GM23338 (cell line): ENCODE measurements around the gene KCTD15. TPM values are rescaled to one million over a fixed set of nuclear protein-coding genes. Genes with fewer than 3 reads are reported as not detected.

Experiments
- ATAC-seq: fragments of 200-7000 bp; cut with Tn5 transposase; 3 replicates; pipeline ENCODE4 v1.9.1; 2020
- DNase-seq: peaks from one replicate; pipeline ENCODE4 v3.0.0-alpha.2; 2015; ENCODE audit warnings: low spot score
- H2AFZ ChIP-seq: fragments of 200-600 bp; sonication (generic); 2 replicates; pipeline ENCODE4 v1.8.0; 2016; ENCODE audit warnings: antibody characterized with exemption, mild to moderate bottlenecking, moderate library complexity
- H3F3A ChIP-seq: fragments of 200-600 bp; sonication (generic); replicated peaks from 2 replicates; pipeline ENCODE4 v1.8.0; 2017; ENCODE audit warnings: antibody characterized with exemption, mixed run types, low read depth
- H3K27ac ChIP-seq: fragments of 200-600 bp; sonication (generic); 2 replicates; pipeline ENCODE4 v1.6.1; 2016; ENCODE audit warnings: low read depth
- H3K27me3 ChIP-seq: fragments of 200-600 bp; sonication (generic); 2 replicates; pipeline ENCODE4 v1.8.0; 2016; ENCODE audit warnings: mild to moderate bottlenecking, mixed run types, moderate library complexity; ENCODE audit not compliant: insufficient read depth
- H3K36me3 ChIP-seq: fragments of 200-600 bp; sonication (generic); 2 replicates; pipeline ENCODE4 v1.8.0; 2016; ENCODE audit warnings: mild to moderate bottlenecking; ENCODE audit not compliant: insufficient read depth
- H3K4me1 ChIP-seq: fragments of 200-600 bp; sonication (generic); 2 replicates; pipeline ENCODE4 v1.8.0; 2016; ENCODE audit warnings: mild to moderate bottlenecking, moderate library complexity; ENCODE audit not compliant: insufficient read depth
- H3K4me2 ChIP-seq: fragments of 200-600 bp; sonication (generic); 2 replicates; pipeline ENCODE4 v1.7.1; 2017; ENCODE audit warnings: mixed run types
- H3K4me3 ChIP-seq: fragments of 200-600 bp; sonication (generic); 2 replicates; pipeline ENCODE4 v1.6.1; 2016; ENCODE audit warnings: mixed run types
- H3K79me2 ChIP-seq: fragments of 200-600 bp; sonication (generic); replicated peaks from 2 replicates; pipeline ENCODE4 v1.8.0; 2017; ENCODE audit warnings: mild to moderate bottlenecking; ENCODE audit not compliant: insufficient read depth
- H3K9me2 ChIP-seq: fragments of 200-600 bp; sonication (generic); 2 replicates; pipeline ENCODE4 v1.8.0; 2017; ENCODE audit not compliant: insufficient read depth
- H4K20me1 ChIP-seq: fragments of 200-600 bp; sonication (generic); replicated peaks from 2 replicates; pipeline ENCODE4 v1.8.0; 2017; ENCODE audit warnings: mild to moderate bottlenecking; ENCODE audit not compliant: insufficient read depth
- H3K27ac Mint-ChIP-seq: 2 replicates; pipeline ENCODE4 v1.8.0; 2020; ENCODE audit warnings: inconsistent platforms, mild to moderate bottlenecking, moderate library complexity, mixed read lengths
- H3K27me3 Mint-ChIP-seq: 3 replicates; pipeline ENCODE4 v1.8.0; 2022; ENCODE audit warnings: low read depth, mild to moderate bottlenecking, moderate library complexity, mixed read lengths, inconsistent platforms; ENCODE audit not compliant: insufficient read depth, poor library complexity
- H3K36me3 Mint-ChIP-seq: 3 replicates; pipeline ENCODE4 v1.8.0; 2021; ENCODE audit warnings: low read depth, mild to moderate bottlenecking, inconsistent platforms, moderate library complexity, mixed read lengths
- H3K4me1 Mint-ChIP-seq: 3 replicates; pipeline ENCODE4 v1.8.0; 2020; ENCODE audit warnings: mild to moderate bottlenecking, inconsistent platforms, mixed read lengths
- H3K4me3 Mint-ChIP-seq: 3 replicates; pipeline ENCODE4 v1.8.0; 2021; ENCODE audit warnings: moderate library complexity, mild to moderate bottlenecking, inconsistent platforms, mixed read lengths
- H3K9me3 Mint-ChIP-seq: 3 replicates; pipeline ENCODE4 v1.8.0; 2020; ENCODE audit warnings: moderate library complexity, mild to moderate bottlenecking, inconsistent platforms, mixed read lengths
- CREB1 ChIP-seq: fragments of 250-450 bp; sonication (Bioruptor Pico); IDR thresholded peaks from 2 replicates; pipeline ENCODE4 v1.5.0; 2020; ENCODE audit warnings: low read depth, mild to moderate bottlenecking, moderate library complexity
- ETS1 ChIP-seq: IDR thresholded peaks from 2 replicates; pipeline ENCODE4 v1.6.1; 2016; ENCODE audit warnings: antibody characterized with exemption
- EZH2 ChIP-seq: fragments of 200-600 bp; sonication (generic); IDR thresholded peaks from one replicate; pipeline ENCODE4 v1.8.0; 2017; ENCODE audit warnings: antibody characterized with exemption, mild to moderate bottlenecking, low read depth; ENCODE audit not compliant: unreplicated experiment
- EZH2phosphoT487 ChIP-seq: fragments of 200-600 bp; sonication (generic); IDR thresholded peaks from one replicate; pipeline ENCODE4 v1.8.1; 2018; ENCODE audit warnings: antibody characterized with exemption; ENCODE audit not compliant: unreplicated experiment
- JUNB ChIP-seq: IDR thresholded peaks from one replicate; pipeline ENCODE4 v1.6.1; 2016; ENCODE audit warnings: antibody characterized with exemption; ENCODE audit not compliant: unreplicated experiment
- NANOG ChIP-seq: IDR thresholded peaks from 2 replicates; pipeline ENCODE4 v1.6.1; 2016; ENCODE audit warnings: antibody characterized with exemption, borderline replicate concordance
- POLR2AphosphoS5 ChIP-seq: IDR thresholded peaks from 2 replicates; pipeline ENCODE4 v1.6.1; 2016; ENCODE audit warnings: antibody characterized with exemption, low read depth
- REST ChIP-seq: IDR thresholded peaks from one replicate; pipeline ENCODE4 v1.6.1; 2018; ENCODE audit warnings: antibody characterized with exemption; ENCODE audit not compliant: unreplicated experiment
- STAT1 ChIP-seq: IDR thresholded peaks from one replicate; pipeline ENCODE4 v1.6.1; 2016; ENCODE audit warnings: antibody characterized with exemption; ENCODE audit not compliant: unreplicated experiment
- ZNF114 ChIP-seq: fragments of 250-450 bp; sonication (Bioruptor Pico); IDR thresholded peaks from 2 replicates; pipeline ENCODE4 v1.5.0; 2020; ENCODE audit warnings: mild to moderate bottlenecking, moderate library complexity
- ZNF331 ChIP-seq: fragments of 250-450 bp; sonication (Bioruptor Pico); IDR thresholded peaks from 2 replicates; pipeline ENCODE4 v1.5.0; 2020; ENCODE audit warnings: low read depth, mild to moderate bottlenecking, moderate library complexity
- polyA plus RNA-seq: library from polyadenylated mRNA; unstranded; fragments of >200 nt; fragmentation: Nextera tagmentation; extraction: Ambion mirVana; gene quantifications from 2 replicates; pipeline ENCODE4 v1.2.1, GENCODE V29; 2016
- total RNA-seq: library from RNA; depleted of rRNA; stranded (reverse); fragments of >200 nt; shearing (Covaris generic); gene quantifications from 2 replicates; pipeline ENCODE4 v1.2.3, GENCODE V29; 2014
- TF ChIP-seq, protein P1 (sequence below), 2 experiments: fragments of 200-600 bp in 1 of 2; sonication (generic) in 1 of 2; conservative IDR thresholded peaks; 2 replicates each; pipeline versions ENCODE4 v1.5.1 to v1.6.1; 2016 to 2017; ENCODE audit warnings: antibody characterized with exemption in 2 of 2, low read depth in 2 of 2, mild to moderate bottlenecking in 2 of 2, moderate library complexity in 1 of 2
- TF ChIP-seq, protein P2 (sequence below): fragments of 250-450 bp; sonication (Bioruptor Pico); IDR thresholded peaks from 2 replicates; pipeline ENCODE4 v1.5.0; 2020; ENCODE audit warnings: mild to moderate bottlenecking, moderate library complexity

KCTD15 gene
- total and polyA plus RNA-seq, 2 experiments from 2014 or later, result 5.1 to 60.1 TPM

DNA sequence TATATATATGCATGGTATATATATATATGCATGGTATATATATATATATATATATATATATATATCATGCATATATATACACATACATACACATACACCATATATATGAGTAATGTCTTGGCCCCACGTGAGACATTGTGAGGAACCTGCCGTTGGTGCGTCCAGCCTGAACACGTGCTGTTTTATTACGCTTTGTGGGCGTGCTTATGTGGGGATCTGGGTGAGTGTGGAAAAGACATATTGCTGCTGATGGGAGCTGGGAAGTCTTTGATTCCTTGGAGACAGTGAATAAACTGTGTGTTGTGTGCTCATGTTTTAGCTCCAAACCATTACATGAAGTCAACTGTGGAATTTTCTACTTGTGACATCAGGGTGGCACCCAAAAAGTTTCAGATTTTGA, 28.9 kb downstream of the KCTD15 start (continued):
- no peak for TF ChIP-seq STAT1
- no peak for TF ChIP-seq EZH2phosphoT487
- no peak for TF ChIP-seq NANOG
- TF ChIP-seq JUNB, result no peak

GRCh38 chr19:33826521-33826920, 29.9 kb downstream of the KCTD15 start:
- H3K27ac ChIP-seq, result no peak overlapping the region
- no peak overlapping the region for H3K4me2 ChIP-seq
- peaks cover 2% of the 10 kb centered on the region for H3K27me3 Mint-ChIP-seq
- H3K4me3 ChIP-seq, result no peak overlapping the region
- H3K9me3 Mint-ChIP-seq, result no peaks in the 10 kb centered on the region
- H2AFZ ChIP-seq, result peak overlapping the region; percentile 47; the same call in 1 of the 2 replicates
- no peak overlapping the region for H3K4me3 Mint-ChIP-seq
- no peaks in the 10 kb centered on the region for H3F3A ChIP-seq
- H3K27ac Mint-ChIP-seq, result no peak overlapping the region
- no peak for ATAC-seq
- no peaks in the 10 kb centered on the region for H3K79me2 ChIP-seq
- TF ChIP-seq ZNF114 (CRISPR knock-in tag), result no peak
- no peak for TF ChIP-seq ETS1
- TF ChIP-seq, protein P1, sequence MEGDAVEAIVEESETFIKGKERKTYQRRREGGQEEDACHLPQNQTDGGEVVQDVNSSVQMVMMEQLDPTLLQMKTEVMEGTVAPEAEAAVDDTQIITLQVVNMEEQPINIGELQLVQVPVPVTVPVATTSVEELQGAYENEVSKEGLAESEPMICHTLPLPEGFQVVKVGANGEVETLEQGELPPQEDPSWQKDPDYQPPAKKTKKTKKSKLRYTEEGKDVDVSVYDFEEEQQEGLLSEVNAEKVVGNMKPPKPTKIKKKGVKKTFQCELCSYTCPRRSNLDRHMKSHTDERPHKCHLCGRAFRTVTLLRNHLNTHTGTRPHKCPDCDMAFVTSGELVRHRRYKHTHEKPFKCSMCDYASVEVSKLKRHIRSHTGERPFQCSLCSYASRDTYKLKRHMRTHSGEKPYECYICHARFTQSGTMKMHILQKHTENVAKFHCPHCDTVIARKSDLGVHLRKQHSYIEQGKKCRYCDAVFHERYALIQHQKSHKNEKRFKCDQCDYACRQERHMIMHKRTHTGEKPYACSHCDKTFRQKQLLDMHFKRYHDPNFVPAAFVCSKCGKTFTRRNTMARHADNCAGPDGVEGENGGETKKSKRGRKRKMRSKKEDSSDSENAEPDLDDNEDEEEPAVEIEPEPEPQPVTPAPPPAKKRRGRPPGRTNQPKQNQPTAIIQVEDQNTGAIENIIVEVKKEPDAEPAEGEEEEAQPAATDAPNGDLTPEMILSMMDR (conservative IDR thresholded peaks at IDR 0.05; ENCODE audit: low read depth in 2 of 2), result no peak
- no peak for TF ChIP-seq ZNF331
- TF ChIP-seq NANOG, result no peak
- no peak for TF ChIP-seq JUNB
- no peak for TF ChIP-seq STAT1
- no peak for TF ChIP-seq EZH2phosphoT487
- no peak for TF ChIP-seq POLR2AphosphoS5
- no peak for TF ChIP-seq EZH2
- no peak for TF ChIP-seq CREB1 (CRISPR knock-in tag)
- TF ChIP-seq, protein P2, sequence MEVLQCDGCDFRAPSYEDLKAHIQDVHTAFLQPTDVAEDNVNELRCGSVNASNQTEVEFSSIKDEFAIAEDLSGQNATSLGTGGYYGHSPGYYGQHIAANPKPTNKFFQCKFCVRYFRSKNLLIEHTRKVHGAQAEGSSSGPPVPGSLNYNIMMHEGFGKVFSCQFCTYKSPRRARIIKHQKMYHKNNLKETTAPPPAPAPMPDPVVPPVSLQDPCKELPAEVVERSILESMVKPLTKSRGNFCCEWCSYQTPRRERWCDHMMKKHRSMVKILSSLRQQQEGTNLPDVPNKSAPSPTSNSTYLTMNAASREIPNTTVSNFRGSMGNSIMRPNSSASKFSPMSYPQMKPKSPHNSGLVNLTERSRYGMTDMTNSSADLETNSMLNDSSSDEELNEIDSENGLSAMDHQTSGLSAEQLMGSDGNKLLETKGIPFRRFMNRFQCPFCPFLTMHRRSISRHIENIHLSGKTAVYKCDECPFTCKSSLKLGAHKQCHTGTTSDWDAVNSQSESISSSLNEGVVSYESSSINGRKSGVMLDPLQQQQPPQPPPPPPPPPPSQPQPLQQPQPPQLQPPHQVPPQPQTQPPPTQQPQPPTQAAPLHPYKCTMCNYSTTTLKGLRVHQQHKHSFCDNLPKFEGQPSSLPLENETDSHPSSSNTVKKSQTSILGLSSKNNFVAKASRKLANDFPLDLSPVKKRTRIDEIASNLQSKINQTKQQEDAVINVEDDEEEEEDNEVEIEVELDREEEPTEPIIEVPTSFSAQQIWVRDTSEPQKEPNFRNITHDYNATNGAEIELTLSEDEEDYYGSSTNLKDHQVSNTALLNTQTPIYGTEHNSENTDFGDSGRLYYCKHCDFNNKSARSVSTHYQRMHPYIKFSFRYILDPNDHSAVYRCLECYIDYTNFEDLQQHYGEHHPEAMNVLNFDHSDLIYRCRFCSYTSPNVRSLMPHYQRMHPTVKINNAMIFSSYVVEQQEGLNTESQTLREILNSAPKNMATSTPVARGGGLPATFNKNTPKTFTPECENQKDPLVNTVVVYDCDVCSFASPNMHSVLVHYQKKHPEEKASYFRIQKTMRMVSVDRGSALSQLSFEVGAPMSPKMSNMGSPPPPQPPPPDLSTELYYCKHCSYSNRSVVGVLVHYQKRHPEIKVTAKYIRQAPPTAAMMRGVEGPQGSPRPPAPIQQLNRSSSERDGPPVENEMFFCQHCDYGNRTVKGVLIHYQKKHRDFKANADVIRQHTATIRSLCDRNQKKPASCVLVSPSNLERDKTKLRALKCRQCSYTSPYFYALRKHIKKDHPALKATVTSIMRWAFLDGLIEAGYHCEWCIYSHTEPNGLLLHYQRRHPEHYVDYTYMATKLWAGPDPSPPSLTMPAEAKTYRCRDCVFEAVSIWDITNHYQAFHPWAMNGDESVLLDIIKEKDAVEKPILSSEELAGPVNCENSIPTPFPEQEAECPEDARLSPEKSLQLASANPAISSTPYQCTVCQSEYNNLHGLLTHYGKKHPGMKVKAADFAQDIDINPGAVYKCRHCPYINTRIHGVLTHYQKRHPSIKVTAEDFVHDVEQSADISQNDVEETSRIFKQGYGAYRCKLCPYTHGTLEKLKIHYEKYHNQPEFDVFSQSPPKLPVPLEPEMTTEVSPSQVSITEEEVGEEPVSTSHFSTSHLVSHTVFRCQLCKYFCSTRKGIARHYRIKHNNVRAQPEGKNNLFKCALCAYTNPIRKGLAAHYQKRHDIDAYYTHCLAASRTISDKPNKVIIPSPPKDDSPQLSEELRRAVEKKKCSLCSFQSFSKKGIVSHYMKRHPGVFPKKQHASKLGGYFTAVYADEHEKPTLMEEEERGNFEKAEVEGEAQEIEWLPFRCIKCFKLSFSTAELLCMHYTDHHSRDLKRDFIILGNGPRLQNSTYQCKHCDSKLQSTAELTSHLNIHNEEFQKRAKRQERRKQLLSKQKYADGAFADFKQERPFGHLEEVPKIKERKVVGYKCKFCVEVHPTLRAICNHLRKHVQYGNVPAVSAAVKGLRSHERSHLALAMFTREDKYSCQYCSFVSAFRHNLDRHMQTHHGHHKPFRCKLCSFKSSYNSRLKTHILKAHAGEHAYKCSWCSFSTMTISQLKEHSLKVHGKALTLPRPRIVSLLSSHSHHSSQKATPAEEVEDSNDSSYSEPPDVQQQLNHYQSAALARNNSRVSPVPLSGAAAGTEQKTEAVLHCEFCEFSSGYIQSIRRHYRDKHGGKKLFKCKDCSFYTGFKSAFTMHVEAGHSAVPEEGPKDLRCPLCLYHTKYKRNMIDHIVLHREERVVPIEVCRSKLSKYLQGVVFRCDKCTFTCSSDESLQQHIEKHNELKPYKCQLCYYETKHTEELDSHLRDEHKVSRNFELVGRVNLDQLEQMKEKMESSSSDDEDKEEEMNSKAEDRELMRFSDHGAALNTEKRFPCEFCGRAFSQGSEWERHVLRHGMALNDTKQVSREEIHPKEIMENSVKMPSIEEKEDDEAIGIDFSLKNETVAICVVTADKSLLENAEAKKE (CRISPR knock-in tag), result no peak
- TF ChIP-seq REST, result no peak
- H3K4me1 ChIP-seq, result no peaks in the 10 kb centered on the region
- DNase-seq, result no peak
- H3K9me2 ChIP-seq, result no peaks in the 10 kb centered on the region
- H3K27me3 ChIP-seq, result no peaks in the 10 kb centered on the region
- no peaks in the 10 kb centered on the region for H4K20me1 ChIP-seq
- no peaks in the 10 kb centered on the region for H3K36me3 Mint-ChIP-seq
- no peaks in the 10 kb centered on the region for H3K4me1 Mint-ChIP-seq
- no peaks in the 10 kb centered on the region for H3K36me3 ChIP-seq
